GM21737 (cell line): ENCODE data around the gene UGGT1.

Source experiments
- ATAC-seq: cut with Tn5 transposase; IDR thresholded peaks from one replicate; pipeline ENCODE4 v1.9.1; 2021; ENCODE audit warnings: mild to moderate bottlenecking, moderate library complexity; ENCODE audit not compliant: unreplicated experiment

UGGT1 gene

DNA sequence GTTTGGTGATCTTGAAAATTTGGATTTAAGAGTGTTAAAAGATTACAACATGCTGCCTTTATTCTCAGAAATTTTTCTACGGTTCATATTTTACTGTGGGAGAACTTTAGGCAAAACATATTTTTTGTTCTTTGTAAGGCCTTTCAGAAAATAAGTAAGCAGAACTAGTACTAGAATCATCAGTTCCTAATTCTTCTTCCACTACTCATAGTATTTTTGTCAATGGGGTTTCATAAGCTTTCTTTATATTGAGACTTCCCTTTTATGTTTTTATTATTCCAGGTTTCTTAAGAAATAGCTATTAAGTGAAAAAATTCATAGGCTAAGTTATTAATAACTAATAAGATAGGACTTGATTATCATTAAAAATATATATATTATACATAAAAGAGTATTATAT is 12.4 kb downstream of the UGGT1 start:
- no peak for ATAC-seq

DNA sequence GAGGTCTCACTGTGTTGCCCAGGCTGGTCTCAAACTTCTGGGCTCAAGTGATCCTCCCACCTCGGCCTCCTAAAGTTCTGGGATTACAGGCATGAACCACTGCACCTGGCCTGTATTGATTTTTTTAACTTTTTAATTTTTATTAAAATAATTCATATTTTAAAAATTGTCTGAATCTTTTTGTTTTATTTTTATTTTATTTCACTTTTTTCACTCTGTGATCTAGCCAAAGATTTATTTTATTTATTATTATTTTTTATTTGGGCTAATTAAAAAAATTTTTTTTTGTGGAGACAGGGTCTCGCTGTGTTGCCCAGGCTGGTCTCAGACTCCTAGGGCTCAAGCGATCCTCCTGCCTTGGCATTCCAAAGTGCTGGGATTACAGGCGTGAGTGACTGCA is 14.1 kb downstream of the UGGT1 start:
- no peak for ATAC-seq

DNA sequence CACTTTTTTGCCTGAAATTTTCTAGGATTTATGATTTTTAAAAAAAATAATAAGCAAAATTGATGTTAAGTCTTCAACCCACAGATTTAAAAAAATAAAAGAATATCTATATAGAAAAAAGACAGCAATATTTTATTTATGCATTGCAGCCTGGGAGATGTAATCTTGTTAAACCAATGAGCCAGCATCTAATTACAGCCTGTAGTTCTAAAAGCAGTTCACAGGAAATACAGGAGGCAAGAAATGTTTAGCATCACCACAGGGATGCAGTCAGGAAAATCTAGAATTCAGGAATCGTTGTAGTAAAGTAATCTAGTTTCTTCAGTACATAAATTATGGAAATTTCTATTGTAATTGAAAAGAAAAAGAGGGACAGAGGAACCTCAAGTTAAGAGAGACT is 17.2 kb downstream of the UGGT1 start:
- ATAC-seq: no peak

DNA sequence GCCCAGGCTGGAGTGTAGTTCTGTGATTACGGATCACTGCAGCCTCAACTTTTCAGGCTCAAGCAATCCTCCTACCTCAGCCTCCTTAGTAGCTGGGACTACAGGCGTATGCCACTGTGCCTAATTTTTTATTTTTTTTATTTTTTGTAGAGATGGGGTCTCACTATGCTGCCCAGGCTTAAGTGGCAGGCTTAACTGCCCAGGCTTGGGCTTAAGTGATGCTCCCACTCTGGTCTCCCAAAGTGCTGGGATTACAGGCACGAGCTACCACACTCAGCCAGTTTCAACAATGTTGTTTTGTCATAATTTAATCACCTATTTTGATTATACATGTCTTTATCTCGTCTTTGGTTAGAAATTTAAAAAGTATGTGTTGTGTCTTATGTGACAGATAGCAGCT is 18.2 kb downstream of the UGGT1 start:
- ATAC-seq: no peak

DNA sequence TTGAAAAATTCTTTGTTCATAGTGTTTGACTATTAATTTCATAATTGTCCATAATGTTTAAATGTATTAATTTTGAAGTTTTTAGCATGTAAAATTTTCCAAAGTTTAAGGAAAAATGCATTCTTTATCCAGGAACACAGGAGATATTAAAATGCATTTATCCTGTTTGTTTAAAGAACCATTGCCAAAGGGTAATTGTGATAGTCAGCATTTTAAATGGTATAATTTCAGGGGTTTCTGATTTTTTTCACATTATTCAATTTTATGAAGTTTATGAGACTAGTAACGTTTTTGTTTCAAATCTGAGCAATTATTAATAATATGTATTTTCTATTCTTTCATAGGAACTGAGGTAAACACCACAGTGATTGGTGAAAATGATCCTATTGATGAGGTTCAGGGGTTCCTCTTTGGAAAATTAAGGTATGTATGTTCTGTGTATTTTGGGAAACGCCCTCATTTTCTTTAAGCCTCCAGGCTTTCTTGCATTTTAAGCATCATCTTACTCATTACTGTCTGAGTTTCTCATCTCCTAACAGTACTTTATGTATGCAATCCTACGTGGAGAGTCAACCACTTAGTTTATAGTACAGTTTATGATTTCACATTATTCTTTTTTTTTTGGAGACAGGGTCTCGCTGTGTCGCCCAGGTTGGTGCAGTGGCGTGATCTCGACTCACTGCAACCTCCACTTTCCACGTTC is 25.1 kb downstream of the UGGT1 start:
- no peak for ATAC-seq

DNA sequence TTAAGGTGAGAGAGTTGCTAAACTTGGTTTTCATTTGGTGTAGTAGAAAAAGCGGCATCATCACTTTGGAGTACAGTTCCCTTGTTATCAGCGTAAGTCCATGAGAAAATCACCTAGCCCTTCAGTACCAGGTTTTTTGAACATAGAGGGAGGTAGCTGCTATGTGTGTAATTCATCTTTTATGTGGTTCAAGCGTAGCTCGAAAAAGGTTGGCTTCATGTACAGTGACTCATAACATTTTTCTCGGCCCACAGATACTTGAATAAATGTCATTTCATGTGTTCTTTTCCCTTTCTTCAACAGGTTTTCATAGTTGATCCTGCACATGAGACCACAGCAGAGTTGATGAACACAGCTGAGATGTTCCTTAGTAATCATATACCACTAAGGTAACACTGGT is 43.6 kb downstream of the UGGT1 start:
- ATAC-seq: no peak

DNA sequence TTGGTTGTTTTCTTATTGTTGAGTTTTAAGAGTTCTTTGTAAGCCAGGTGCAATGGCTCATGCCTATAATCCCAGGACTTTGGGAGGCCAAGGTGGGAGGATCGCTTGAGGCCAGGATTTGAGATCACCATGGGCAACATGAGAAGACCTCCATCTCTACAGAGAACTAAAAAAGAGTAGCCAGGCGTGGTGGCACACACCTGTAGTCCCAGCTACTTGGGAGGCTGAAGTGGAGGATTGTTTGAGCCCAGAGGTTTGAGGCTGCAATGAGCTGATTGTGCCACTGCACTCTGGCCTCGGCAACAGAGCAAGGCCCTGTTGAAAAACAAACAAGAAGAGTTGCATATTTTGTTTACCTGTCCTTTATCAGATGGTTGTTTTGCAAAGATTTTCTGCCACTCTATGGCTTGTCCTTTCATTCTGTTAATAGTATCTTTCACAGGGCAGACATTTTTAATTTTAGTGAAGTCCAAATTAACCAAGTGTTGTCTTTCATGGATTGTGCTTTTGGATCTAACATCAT is 46.2 kb downstream of the UGGT1 start:
- ATAC-seq: no peak

DNA sequence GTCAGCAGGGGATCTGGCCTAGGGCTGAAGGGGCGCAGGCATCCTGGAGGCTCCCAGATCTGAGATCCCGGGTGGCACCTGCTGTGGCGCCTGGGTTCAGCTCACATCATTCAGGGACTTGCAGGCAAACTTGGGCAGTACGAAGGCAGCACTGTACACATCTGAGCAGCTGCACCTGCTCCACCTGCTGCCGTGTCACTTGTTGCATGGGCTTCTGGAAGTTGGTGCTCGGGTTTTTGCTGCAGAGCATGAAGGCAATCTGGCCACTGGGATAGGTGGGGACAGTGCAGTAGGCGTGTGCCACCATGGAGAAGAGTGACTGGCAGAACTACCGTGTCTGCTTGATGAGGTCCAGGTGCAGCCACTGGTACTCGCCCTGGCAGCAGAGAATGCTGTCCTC is 48.6 kb downstream of the UGGT1 start:
- ATAC-seq: no peak

DNA sequence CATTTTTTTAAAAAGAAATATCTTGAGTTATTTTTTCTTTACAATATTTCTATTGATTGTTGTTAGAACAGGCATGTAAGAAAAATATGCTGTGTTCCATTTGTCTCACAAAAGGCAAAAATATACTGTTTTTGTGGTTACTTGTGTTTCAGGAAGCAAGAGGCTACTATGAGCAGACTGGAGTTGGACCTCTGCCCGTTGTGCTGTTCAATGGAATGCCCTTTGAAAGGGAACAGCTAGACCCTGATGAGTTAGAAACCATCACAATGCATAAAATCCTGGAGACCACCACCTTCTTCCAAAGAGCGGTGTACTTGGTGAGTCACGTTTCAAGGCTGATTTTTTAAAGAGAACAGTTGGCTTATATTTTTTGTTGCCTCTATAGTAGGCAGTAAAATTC is 54.7 kb downstream of the UGGT1 start:
- no peak for ATAC-seq

DNA sequence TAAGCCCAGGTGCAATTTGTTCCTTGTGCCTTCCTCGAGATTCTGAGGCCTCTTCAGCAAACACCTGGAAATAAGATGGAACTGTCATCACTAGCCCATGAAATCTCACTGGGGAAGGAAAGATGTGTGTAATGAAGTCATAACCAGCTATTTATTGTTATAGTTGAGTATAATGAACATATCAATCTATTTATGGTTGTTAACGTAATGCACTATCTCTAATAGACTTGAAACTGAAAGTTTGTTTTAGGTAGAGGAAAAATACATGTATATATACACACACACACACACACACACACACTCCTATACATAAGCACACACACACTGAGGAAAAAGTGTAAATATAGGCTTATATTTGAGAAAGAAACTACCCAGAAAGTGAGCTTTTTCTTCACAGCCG is 62.8 kb downstream of the UGGT1 start:
- ATAC-seq: no peak

DNA sequence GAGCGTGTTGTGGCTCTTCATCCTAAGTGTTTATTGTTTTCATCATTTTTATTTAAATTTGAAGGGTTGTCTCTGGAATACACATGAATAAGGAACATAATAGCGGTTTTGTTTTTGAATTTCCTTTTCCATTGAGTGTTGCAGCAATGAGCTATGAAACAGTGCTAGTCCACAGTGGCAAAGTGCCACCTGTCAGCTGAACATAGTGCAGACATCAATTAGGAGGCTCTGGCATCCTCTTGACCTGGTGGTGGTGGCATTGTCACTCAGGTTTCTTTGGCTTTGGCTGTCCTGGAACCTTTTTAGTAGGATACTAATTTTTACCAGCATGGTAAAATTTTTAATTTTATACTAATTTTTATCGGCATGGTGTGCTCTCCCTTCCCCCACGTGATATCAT is 63.2 kb downstream of the UGGT1 start:
- no peak for ATAC-seq

DNA sequence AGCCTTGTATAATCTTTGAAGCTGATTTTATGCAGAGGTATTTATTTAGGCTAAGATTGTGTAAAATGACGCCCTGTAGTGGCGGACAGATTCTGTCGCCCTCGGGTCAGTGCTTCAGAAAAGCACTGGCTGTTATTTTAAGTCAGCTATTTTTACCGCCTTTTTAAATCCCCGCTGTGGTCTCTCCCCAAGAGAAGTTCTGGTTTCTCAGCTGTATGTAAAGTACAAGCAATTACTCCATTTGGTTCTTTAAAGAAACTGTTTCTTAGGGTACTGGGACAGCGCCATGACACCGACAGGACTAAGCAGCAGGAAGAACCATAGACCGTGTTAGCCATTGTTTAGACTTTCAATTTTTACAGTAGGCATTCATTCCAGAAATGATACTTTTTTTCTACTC is 65.0 kb downstream of the UGGT1 start:
- no peak for ATAC-seq

DNA sequence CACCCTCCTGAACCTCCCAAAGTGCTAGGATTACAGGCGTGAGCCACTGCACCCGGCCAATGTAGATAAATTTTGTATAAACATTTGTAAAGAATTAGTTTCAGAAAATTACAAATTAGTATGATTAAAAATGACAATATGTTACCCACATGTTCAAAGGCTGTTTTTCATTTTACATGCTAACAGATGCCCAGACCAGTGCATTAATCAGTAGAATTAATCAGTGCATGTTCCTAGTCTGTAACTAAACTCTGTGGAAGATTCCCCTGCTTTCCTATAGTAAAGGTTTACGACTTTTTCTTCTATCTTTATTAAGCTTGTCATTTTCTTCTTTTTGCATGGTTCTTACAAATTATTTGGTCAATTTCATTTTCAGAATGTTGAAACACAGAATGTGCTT is 65.8 kb downstream of the UGGT1 start:
- ATAC-seq: no peak

DNA sequence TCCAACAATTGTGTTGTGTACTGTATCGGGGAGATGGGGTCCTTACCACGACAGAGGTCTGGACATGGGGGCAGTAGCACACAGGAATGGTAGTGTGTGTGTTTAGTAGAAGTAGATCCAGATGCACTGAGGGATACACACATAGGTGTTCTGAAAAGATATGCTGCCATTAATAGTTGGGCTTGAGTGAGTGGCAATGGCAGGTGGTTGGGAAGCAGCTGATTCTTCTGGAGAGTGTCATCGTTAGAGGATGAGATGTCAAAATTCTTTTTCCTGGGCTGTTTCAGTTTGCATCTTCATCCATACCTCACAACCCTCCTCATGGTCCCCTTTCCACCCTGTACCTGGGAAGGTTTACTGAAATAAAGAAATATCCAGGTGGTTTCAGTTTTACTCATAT is 66.6 kb downstream of the UGGT1 start:
- ATAC-seq: no peak

DNA sequence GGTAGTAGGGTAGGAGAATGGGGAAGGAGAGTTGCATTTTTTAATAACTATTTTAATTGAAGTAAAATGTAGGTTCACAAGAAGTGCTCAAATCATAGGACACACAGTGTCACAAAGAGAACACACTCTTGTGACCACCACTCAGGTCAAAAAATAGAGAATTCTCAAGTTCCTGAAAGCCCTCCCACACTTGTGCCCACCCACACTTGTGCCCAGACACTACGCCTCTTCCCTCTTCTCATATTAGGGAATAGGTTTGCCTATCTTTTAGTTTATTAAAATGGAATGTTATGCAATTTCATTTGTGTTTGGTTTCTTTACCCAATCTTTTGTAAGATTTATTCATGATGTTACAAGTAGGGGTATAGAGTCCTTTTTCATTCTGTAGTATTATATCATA is 67.2 kb downstream of the UGGT1 start:
- ATAC-seq: no peak

DNA sequence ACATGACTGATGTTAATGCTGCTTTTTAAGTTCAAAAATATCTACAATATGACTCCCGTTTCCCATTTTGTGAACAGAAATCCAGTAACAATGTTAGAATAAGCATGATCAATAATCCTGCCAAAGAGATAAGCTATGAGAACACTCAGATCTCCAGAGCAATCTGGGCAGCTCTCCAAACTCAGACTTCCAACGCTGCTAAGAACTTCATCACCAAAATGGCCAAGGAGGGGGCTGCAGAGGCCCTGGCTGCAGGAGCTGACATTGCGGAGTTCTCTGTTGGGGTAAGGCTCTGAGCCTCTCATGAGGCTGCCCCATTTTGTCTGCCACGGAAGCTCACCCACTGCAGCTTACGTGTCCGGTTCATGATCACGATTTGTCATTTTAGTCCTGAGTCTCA is 68.4 kb downstream of the UGGT1 start:
- ATAC-seq: no peak

DNA sequence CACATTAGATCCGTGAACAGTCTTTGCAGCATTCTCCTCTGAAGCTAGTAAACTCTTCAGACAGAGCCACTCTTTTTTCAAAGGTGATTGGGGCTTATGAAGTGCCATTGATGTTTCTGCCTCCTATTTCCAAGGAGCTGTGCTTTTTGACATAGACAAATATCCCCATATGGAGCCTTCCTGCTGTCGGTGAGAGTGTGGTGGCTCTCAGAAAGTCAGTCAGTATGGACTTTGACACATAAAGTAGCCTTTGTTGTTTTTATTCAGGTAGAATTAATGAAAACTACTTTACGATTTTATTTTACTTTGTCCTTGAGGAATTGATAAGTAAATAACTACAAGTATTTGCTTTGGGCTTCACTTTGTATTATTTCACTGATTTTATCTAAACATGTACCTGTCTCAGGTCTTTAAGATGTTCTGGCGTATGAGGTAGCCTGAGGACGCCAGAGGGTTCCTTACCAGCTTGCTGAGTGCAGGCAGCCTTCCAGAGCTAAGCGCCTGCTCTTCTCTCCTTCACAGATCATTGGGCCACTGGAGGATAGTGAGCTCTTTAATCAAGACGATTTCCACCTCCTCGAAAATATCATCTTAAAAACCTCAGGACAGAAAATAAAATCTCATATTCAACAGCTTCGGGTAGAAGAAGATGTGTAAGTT is 69.7 kb downstream of the UGGT1 start:
- ATAC-seq: no peak

DNA sequence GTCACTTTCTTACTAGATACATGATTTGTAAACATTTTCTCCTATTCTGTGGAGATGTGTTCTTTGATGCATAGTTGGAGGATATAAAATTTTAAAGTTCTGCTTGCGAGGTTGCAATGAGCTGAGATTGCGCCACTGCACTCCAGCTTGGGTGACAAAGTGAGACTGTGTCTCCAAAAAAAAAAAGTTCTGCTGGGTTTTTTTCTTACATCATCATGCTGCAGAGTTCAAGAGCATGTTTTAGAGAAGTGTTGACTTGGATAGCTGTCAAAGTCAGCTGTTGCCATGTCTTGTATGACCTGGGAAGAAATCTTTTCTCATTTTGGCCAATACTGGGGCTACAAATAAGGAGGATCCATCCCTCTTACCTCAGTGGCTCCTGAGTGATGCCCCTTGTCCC is 71.3 kb downstream of the UGGT1 start:
- no peak for ATAC-seq

DNA sequence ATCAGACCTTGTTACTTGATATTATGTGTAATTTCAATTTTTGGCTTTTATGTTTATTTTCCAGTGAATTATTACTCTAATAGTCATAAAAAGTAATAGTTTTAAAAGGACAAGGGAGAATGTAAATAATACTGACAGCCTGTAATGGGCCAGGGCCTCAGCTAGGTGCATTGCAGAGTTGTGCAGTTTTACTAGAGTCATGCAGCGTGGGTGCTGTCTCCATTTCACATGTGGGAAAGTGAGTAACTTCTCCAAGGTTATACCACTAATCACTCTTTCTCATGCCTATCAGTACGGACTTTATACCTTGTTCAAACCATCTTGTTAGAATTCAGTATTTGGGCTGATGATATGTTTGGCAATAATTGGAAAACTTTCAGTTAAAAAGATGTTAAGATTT is 73.3 kb downstream of the UGGT1 start:
- ATAC-seq: no peak

DNA sequence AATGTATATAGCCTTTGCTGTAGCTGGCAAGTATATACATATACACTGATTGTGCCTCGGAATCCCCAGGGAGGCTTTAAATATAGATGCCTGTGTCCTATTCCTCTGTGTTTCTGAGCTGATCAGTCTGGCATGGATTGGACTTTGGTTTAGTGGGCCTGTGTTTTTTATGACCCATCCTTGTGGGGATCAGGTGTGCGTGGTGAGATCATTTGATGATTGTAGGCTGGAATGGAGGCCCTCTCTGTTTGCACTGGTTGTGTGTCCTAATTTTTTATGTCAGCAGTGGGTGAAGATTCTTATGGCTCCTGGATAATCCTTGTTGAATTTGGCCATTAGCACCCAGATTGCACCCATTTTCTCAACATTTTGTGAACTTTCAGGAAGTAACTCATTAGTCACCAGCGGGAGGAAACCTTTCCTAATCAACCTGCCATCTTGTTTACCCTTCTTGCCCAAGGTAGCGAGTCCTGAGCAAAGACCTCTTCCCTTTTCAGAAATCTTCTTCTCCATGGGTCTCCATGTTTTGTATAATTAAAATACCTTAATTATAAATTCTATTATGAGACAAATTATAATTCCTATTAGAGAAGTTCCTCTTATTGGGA is 75.8 kb downstream of the UGGT1 start:
- no peak for ATAC-seq

DNA sequence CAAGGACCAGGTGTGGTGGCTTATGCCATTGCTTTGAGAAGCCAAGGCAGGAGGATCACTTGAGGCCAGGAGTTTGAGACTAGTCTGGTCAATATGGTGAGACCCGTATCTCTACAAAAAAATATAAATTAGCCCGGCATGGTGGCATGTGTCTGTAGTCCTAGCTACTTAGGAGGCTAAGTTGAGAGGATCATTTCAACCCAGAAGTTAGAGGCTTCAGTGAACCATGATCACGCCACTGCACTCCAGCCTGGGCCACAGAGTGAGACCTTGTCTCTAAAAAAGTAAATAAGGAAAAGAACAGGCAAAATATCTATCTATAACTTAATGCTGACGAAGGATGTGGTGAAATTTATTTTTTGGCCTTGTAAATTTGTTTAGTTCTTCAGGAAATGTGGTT is 78.1 kb downstream of the UGGT1 start:
- ATAC-seq: no peak

DNA sequence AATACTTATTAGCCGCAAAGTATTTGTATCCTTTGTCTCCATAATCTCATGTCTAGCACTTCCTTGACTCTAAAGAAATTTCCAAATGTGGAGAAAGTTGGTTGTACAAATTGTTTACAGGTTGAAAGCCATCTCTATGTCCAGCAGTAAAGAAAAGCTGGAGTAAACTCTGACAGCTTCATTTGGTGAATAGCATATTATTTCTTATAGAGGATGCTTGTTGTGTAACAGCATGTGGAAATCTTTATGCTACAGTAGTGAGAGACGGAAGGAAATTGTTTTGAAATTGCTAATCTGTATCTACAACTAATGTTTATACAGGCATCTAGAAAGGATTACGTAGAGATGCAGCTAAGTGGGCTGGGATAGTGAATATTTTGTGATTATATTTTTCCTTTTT is 78.5 kb downstream of the UGGT1 start:
- ATAC-seq: no peak
